GM12865 (cell line): Measurements from ENCODE around the gene RIF1.

ENCODE experiments used
- DNase-seq: peaks from one replicate; pipeline ENCODE4 v3.0.0; 2010; ENCODE audit warnings: low read depth
- H3K4me3 ChIP-seq: 2 replicates; pipeline ENCODE4 v1.5.1; 2011; ENCODE audit warnings: mild to moderate bottlenecking, low read depth, low read length, control low read depth
- TF ChIP-seq, protein P1 (sequence below): IDR thresholded peaks from 2 replicates; pipeline ENCODE4 v1.5.1; 2011; ENCODE audit warnings: low read length, control low read depth, low read depth, inconsistent platforms; ENCODE audit not compliant: insufficient read depth; ENCODE audit errors: missing control alignments

RIF1 gene

DNA sequence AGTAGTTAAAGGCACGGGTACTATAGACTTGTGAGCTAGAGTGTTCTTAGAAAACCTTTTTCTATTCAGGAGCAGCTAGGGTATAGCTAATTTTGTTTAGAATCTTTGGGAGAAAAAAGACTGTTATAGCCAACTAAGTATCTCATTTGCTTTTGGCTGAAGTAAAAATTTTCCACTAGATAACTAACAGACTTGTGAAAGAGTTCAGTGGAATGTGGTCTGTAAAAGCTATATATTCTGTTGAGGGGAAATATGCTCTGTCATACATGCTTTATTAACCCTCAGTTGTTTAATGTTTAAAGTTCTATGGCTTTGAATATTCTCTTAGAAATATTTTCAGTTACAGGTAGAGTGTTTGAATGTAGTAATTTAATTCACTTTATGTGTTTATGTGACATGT is 49.7 kb downstream of the RIF1 start:
- H3K4me3 ChIP-seq: no peak overlapping the region
- TF ChIP-seq, protein P1, sequence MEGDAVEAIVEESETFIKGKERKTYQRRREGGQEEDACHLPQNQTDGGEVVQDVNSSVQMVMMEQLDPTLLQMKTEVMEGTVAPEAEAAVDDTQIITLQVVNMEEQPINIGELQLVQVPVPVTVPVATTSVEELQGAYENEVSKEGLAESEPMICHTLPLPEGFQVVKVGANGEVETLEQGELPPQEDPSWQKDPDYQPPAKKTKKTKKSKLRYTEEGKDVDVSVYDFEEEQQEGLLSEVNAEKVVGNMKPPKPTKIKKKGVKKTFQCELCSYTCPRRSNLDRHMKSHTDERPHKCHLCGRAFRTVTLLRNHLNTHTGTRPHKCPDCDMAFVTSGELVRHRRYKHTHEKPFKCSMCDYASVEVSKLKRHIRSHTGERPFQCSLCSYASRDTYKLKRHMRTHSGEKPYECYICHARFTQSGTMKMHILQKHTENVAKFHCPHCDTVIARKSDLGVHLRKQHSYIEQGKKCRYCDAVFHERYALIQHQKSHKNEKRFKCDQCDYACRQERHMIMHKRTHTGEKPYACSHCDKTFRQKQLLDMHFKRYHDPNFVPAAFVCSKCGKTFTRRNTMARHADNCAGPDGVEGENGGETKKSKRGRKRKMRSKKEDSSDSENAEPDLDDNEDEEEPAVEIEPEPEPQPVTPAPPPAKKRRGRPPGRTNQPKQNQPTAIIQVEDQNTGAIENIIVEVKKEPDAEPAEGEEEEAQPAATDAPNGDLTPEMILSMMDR: no peak
- DNase-seq: no peak

DNA sequence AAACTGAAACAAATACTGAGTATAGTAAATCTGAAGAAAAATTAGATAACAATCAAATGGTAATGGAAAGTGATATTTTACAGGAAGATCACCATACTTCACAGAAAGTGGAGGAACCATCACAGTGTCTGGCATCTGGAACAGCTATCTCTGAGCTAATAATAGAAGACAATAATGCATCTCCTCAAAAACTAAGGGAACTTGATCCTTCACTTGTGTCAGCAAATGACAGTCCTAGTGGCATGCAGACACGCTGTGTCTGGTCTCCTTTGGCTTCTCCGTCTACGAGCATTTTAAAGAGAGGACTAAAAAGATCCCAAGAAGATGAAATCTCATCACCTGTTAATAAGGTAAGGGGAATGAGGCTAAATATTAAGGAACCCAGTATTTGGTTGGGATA is 56.1 kb downstream of the RIF1 start:
- no peak for DNase-seq
- H3K4me3 ChIP-seq: no peak overlapping the region
- TF ChIP-seq, protein P1: no peak

DNA sequence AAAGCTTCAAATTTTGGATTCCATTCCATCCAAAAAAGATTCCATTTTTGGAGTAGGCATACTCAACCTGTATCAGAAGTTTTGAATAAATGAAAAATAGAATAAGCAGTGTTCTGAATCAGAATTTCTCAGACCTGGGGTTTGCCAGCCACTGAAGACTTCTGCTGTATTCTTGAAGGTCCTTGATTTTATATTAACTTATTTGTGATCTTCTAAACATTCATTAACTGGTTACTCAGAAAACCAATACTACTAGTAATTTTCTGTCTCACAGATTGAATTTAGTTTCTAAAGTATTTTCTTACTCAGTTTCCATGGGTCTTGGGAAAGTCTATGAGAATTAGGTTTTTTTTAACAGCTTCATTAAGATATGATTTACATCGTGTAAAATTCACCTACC is 60.9 kb downstream of the RIF1 start:
- no peak overlapping the region for H3K4me3 ChIP-seq
- DNase-seq: no peak
- TF ChIP-seq, protein P1: no peak

DNA sequence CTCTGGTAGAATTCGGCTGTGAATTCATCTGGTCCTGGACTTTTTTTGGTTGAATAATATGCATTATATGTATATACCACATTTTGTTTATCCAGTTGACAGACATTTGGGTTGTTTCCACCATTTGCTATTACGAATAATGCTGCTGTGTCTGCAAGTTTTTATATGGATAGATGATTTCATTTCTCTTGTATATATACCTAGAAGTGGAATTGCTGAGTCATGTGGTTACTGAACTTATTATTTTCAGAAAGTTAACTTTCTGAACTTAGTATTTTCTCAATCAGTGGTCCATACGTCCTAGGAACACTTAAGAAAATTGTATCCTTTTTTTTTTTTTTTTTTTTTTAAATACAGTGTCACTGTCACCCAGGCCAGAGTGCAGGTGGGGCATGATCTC is 63.3 kb downstream of the RIF1 start:
- H3K4me3 ChIP-seq: no peak overlapping the region
- TF ChIP-seq, protein P1: no peak

DNA sequence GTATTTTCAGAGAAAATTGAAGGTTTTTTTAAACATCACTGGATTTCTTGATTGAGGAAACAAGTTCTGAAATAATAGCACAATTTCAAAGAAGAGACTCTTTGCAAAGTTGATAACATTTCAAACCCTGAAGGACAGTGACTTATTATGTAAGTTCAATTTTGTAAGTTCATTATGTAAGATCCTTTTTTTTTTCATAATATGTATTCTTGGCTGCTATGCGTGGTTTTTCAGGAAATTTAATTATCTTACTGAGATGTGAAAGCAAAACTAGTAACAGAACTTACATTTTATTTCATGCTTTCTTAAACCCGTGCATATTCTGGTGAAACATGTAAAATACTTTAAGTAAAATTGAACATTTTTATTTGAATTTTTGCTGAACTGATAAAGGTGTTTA is 65.4 kb downstream of the RIF1 start:
- H3K4me3 ChIP-seq: no peak overlapping the region
- TF ChIP-seq, protein P1: no peak
- no peak for DNase-seq

More for the DNA sequence above, 63.3 kb downstream of the RIF1 start:
- no peak for DNase-seq

DNA sequence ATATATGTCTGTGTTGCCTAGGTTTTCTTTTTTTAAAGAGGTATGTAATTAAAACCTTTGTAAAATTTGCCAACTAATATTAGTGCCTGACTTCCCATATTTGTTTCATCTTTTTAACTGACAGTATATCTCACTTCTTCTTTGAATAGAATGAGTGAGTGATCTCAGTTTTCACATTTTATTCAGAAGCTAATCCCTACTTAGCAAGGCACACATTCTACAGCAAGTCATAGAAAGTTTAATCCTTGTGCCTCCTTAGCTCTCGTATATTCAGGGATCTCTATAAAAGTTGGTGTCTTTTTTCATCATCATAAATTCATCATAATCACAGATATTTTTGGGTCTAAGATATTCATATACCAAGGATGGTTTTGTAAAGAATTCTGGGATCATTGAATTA is 66.6 kb downstream of the RIF1 start:
- no peak overlapping the region for H3K4me3 ChIP-seq
- DNase-seq: no peak
- TF ChIP-seq, protein P1: no peak

DNA sequence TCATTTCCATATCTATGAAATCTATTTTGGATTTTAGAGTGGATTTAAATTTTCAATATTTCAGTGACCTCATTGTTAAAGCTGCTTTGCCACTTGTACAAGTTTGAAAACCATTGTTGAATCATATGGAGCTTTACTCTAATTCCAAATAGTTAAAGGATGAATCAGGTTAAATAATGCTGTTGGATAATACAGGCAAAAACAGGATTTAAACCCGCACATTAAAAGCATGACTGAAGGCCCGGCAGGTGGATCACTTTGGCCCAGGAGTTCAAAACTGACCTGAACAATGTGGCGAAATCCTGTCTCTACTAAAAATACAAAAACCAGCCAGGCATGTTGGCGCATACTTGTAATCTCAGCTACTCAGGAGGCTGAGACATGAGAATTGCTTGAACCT is 68.3 kb downstream of the RIF1 start:
- H3K4me3 ChIP-seq: no peak overlapping the region
- TF ChIP-seq, protein P1: no peak
- DNase-seq: no peak
